Measurements from ENCODE around the gene PPP1R13B.

DNA sequence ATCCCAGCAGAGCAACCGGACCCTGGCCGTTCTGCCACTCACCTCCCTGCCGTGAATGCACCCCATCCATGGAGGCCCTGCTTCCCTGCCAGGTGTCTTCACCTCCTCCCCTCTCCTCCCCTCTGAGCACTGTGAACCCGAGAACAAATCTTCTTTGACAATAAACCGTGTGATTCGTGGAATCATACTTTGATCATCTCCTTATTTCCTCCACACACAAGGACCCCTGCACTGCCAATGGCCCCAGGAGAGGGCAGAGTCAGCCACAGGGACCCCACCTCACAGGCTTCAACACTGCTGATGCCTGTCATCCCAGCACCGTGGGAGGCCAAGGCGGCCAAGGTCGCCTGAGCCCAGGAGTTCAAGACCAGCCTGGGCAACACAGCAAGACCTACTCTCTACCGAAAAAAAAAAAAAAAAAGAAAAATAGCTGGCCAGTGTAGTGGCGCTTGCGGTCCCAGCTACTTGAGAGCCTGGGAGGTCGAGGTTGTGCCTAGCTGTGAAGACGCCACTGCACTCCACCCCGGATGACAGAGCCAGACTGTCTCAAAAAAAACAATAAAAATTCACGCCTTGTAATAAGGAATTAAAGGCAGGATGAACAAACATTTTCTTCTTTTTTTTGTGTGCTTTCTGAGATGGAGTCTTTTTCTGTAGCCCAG is 133.2 kb downstream of the PPP1R13B start:
- no peak for TF ChIP-seq CTCF (IDR thresholded peaks at IDR 0.05)
- TF ChIP-seq, protein P1, sequence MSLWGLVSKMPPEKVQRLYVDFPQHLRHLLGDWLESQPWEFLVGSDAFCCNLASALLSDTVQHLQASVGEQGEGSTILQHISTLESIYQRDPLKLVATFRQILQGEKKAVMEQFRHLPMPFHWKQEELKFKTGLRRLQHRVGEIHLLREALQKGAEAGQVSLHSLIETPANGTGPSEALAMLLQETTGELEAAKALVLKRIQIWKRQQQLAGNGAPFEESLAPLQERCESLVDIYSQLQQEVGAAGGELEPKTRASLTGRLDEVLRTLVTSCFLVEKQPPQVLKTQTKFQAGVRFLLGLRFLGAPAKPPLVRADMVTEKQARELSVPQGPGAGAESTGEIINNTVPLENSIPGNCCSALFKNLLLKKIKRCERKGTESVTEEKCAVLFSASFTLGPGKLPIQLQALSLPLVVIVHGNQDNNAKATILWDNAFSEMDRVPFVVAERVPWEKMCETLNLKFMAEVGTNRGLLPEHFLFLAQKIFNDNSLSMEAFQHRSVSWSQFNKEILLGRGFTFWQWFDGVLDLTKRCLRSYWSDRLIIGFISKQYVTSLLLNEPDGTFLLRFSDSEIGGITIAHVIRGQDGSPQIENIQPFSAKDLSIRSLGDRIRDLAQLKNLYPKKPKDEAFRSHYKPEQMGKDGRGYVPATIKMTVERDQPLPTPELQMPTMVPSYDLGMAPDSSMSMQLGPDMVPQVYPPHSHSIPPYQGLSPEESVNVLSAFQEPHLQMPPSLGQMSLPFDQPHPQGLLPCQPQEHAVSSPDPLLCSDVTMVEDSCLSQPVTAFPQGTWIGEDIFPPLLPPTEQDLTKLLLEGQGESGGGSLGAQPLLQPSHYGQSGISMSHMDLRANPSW (CRISPR knock-in tag; conservative IDR thresholded peaks at IDR 0.05; ENCODE audit: low read depth), result no peak
- TF ChIP-seq, protein P2, sequence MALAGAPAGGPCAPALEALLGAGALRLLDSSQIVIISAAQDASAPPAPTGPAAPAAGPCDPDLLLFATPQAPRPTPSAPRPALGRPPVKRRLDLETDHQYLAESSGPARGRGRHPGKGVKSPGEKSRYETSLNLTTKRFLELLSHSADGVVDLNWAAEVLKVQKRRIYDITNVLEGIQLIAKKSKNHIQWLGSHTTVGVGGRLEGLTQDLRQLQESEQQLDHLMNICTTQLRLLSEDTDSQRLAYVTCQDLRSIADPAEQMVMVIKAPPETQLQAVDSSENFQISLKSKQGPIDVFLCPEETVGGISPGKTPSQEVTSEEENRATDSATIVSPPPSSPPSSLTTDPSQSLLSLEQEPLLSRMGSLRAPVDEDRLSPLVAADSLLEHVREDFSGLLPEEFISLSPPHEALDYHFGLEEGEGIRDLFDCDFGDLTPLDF (CRISPR knock-in tag; IDR thresholded peaks at IDR 0.05), result no peak
- no peak for TF ChIP-seq E2F5 (CRISPR knock-in tag; IDR thresholded peaks at IDR 0.05)
- TF ChIP-seq, protein P3, sequence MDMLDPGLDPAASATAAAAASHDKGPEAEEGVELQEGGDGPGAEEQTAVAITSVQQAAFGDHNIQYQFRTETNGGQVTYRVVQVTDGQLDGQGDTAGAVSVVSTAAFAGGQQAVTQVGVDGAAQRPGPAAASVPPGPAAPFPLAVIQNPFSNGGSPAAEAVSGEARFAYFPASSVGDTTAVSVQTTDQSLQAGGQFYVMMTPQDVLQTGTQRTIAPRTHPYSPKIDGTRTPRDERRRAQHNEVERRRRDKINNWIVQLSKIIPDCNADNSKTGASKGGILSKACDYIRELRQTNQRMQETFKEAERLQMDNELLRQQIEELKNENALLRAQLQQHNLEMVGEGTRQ (CRISPR knock-in tag; IDR thresholded peaks at IDR 0.05), result no peak
- no peak for TF ChIP-seq ZNF416 (CRISPR knock-in tag; IDR thresholded peaks at IDR 0.05)
- TF ChIP-seq NFYB (CRISPR knock-in tag; conservative IDR thresholded peaks at IDR 0.05; ENCODE audit: low read depth), result no peak
- TF ChIP-seq RELA (CRISPR knock-in tag; IDR thresholded peaks at IDR 0.05; ENCODE audit: borderline replicate concordance), result no peak
- TF ChIP-seq CREB1 (CRISPR knock-in tag; IDR thresholded peaks at IDR 0.05), result no peak

Measured in WTC11 (cell line).